H9 (cell line): ENCODE data around the gene SHC4. TPM values are rescaled to one million over a fixed set of nuclear protein-coding genes. Genes with fewer than 3 reads are reported as not detected.

Experiments
- DNase-seq: peaks from one replicate; pipeline ENCODE4 v3.0.0-alpha.2; 2017
- H2AFZ ChIP-seq: one replicate; pipeline ENCODE4 v1.6.1; 2013; ENCODE audit warnings: mild to moderate bottlenecking, low read length, control low read depth, moderate library complexity
- H2AK5ac ChIP-seq: 2 replicates; pipeline ENCODE4 v1.6.1; 2013; ENCODE audit warnings: low read length, control low read depth, mixed read lengths; ENCODE audit not compliant: insufficient read length
- H2BK120ac ChIP-seq: one replicate; pipeline ENCODE4 v1.6.1; 2013; ENCODE audit warnings: low read depth, mild to moderate bottlenecking, low read length, control low read depth, inconsistent platforms; ENCODE audit not compliant: poor library complexity, severe bottlenecking
- H2BK12ac ChIP-seq: 2 replicates; pipeline ENCODE4 v1.6.1; 2013; ENCODE audit warnings: low read length, control low read depth, mixed read lengths, low read depth; ENCODE audit not compliant: insufficient read length
- H2BK15ac ChIP-seq: 2 replicates; pipeline ENCODE4 v1.6.1; 2013; ENCODE audit warnings: low read depth, low read length, control low read depth
- H2BK20ac ChIP-seq: one replicate; pipeline ENCODE4 v1.6.1; 2013; ENCODE audit warnings: low read depth, mild to moderate bottlenecking, low read length, control low read depth, inconsistent platforms; ENCODE audit not compliant: poor library complexity, severe bottlenecking
- H2BK5ac ChIP-seq: 2 replicates; pipeline ENCODE4 v1.6.1; 2013; ENCODE audit warnings: low read length, control low read depth, mixed read lengths; ENCODE audit not compliant: insufficient read length
- H3K14ac ChIP-seq: 2 replicates; pipeline ENCODE4 v1.6.1; 2013; ENCODE audit warnings: low read length, control low read depth; ENCODE audit not compliant: insufficient read depth
- H3K18ac ChIP-seq: 2 replicates; pipeline ENCODE4 v1.6.1; 2013; ENCODE audit warnings: low read depth, mild to moderate bottlenecking, mixed read lengths, low read length, control low read depth; ENCODE audit not compliant: insufficient read length
- H3K23ac ChIP-seq: 2 replicates; pipeline ENCODE4 v1.6.1; 2013; ENCODE audit warnings: low read length, control low read depth, mixed read lengths, low read depth; ENCODE audit not compliant: insufficient read length
- H3K23me2 ChIP-seq: 2 replicates; pipeline ENCODE4 v1.6.1; 2013; ENCODE audit warnings: low read depth, mild to moderate bottlenecking, mixed read lengths, low read length, control low read depth; ENCODE audit not compliant: insufficient read length, poor library complexity, severe bottlenecking
- H3K27ac ChIP-seq: 2 replicates; pipeline ENCODE4 v1.5.1; 2013; ENCODE audit warnings: low read length, control low read depth, mixed read lengths, low read depth; ENCODE audit not compliant: insufficient read length
- H3K27me3 ChIP-seq: 2 replicates; pipeline ENCODE4 v1.6.1; 2013; ENCODE audit warnings: low read length, control low read depth, inconsistent platforms; ENCODE audit not compliant: insufficient read depth
- H3K4ac ChIP-seq: 2 replicates; pipeline ENCODE4 v1.6.1; 2013; ENCODE audit warnings: low read depth, mild to moderate bottlenecking, control low read depth, inconsistent platforms, low read length, moderate library complexity
- H3K4me1 ChIP-seq: 2 replicates; pipeline ENCODE4 v1.6.1; 2013; ENCODE audit warnings: low read length, control low read depth, inconsistent platforms; ENCODE audit not compliant: insufficient read depth
- H3K4me2 ChIP-seq: 2 replicates; pipeline ENCODE4 v1.6.1; 2013; ENCODE audit warnings: low read length, control low read depth, mixed read lengths; ENCODE audit not compliant: insufficient read length, insufficient read depth
- H3K56ac ChIP-seq: 2 replicates; pipeline ENCODE4 v1.6.1; 2013; ENCODE audit warnings: low read depth, mild to moderate bottlenecking, mixed read lengths, low read length, control low read depth; ENCODE audit not compliant: insufficient read length
- H3K79me1 ChIP-seq: 2 replicates; pipeline ENCODE4 v1.6.1; 2013; ENCODE audit warnings: low read depth, mild to moderate bottlenecking, moderate library complexity, low read length, control low read depth, inconsistent platforms; ENCODE audit not compliant: insufficient read depth, poor library complexity, severe bottlenecking
- H3K79me2 ChIP-seq: 2 replicates; pipeline ENCODE4 v1.6.1; 2013; ENCODE audit warnings: low read length, control low read depth, inconsistent platforms; ENCODE audit not compliant: insufficient read depth
- H3K9ac ChIP-seq: 2 replicates; pipeline ENCODE4 v1.6.1; 2013; ENCODE audit warnings: low read length, control low read depth, mixed read lengths; ENCODE audit not compliant: insufficient read length; ENCODE audit errors: extremely low read depth
- H3K9me3 ChIP-seq: one replicate; pipeline ENCODE4 v1.6.1; 2013; ENCODE audit warnings: low read depth, low read length, inconsistent platforms; ENCODE audit not compliant: control insufficient read depth
- H3T11ph ChIP-seq: one replicate; pipeline ENCODE4 v1.6.1; 2013; ENCODE audit warnings: mild to moderate bottlenecking, low read length, control low read depth, inconsistent platforms
- H4K20me1 ChIP-seq: one replicate; pipeline ENCODE4 v1.6.1; 2013; ENCODE audit not compliant: control insufficient read depth, insufficient read length, insufficient read depth
- H4K5ac ChIP-seq: 2 replicates; pipeline ENCODE4 v1.6.1; 2013; ENCODE audit warnings: low read depth, mild to moderate bottlenecking, mixed read lengths, low read length, control low read depth; ENCODE audit not compliant: insufficient read length
- H4K8ac ChIP-seq: replicated peaks from 2 replicates; pipeline ENCODE4 v1.6.1; 2013; ENCODE audit warnings: low read length, control low read depth, mixed read lengths, low read depth; ENCODE audit not compliant: insufficient read length
- H4K91ac ChIP-seq: 2 replicates; pipeline ENCODE4 v1.6.1; 2013; ENCODE audit warnings: low read depth, mild to moderate bottlenecking, moderate library complexity, mixed read lengths, low read length, control low read depth; ENCODE audit not compliant: insufficient read length
- H3K27ac Mint-ChIP-seq, 3 experiments: 2 replicates in 2 of 3; 3 replicates in 1 of 3; pipeline ENCODE4 v1.8.0; 2020 to 2021; ENCODE audit warnings: mixed read lengths in 3 of 3, mild to moderate bottlenecking in 1 of 3, moderate library complexity in 1 of 3
- H3K27me3 Mint-ChIP-seq: 2 replicates; pipeline ENCODE4 v1.8.0; 2021; ENCODE audit warnings: low read depth, mild to moderate bottlenecking, moderate library complexity, mixed read lengths
- H3K36me3 Mint-ChIP-seq, 3 experiments: 2 replicates in 2 of 3; 3 replicates in 1 of 3; pipeline ENCODE4 v1.8.0; 2020 to 2021; ENCODE audit warnings: low read depth in 3 of 3, mixed read lengths in 3 of 3; ENCODE audit not compliant: insufficient read depth in 1 of 3
- H3K4me1 Mint-ChIP-seq, 2 experiments: 2 replicates each; pipeline ENCODE4 v1.8.0; 2020; ENCODE audit warnings: mixed read lengths in 2 of 2
- H3K4me3 Mint-ChIP-seq, 2 experiments: 2 replicates in 1 of 2; 3 replicates in 1 of 2; pipeline ENCODE4 v1.8.0; 2020 to 2021; ENCODE audit warnings: mild to moderate bottlenecking in 2 of 2, mixed read lengths in 2 of 2, moderate library complexity in 1 of 2
- H3K9me3 Mint-ChIP-seq, 2 experiments: 2 replicates in 1 of 2; 3 replicates in 1 of 2; pipeline ENCODE4 v1.8.0; 2020; ENCODE audit warnings: mild to moderate bottlenecking in 2 of 2, mixed read lengths in 2 of 2, moderate library complexity in 1 of 2
- WGBS: extraction: QIAGEN DNeasy Blood & Tissue Kit; methylation state at CpG from one replicate; pipeline ENCODE4 v1.1.7; 2013; ENCODE audit warnings: missing lambda C conversion rate, low lambda C conversion rate, mixed read lengths; ENCODE audit not compliant: insufficient read length; ENCODE audit errors: extremely low coverage; 5-methylcytosine and 5-hydroxymethylcytosine counted together
- total RNA-seq: library from RNA; stranded (reverse); gene quantifications from 2 replicates; pipeline ENCODE4 v1.2.1, GENCODE V29; 2021
- TF ChIP-seq, protein P1 (sequence below): fragments of 200-600 bp; sonication (generic); conservative IDR thresholded peaks from 3 replicates; pipeline ENCODE4 v1.8.0; 2021; ENCODE audit warnings: antibody characterized with exemption, mild to moderate bottlenecking

SHC4 gene
- total RNA-seq, 1 experiment from 2014 or later, result 0.26 TPM

DNA sequence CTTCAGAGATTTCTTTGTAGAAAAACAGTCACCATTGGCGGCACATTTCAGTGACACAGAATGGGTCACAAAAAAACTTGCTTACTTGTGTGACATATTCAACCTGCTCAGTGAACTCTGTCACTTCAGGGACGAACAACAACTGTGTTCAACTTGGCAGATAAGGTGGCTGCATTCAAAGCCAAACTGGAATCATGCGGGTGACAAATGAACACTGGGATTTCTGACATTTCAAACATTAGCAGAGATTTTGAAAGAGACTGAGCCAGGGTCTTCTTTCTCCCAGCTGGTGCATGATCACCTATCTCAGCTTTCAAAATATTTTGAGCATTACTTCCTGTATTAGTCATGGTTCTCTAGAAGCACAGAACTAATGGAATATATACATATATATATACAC is 87.7 kb downstream of the SHC4 start:
- H4K8ac ChIP-seq, result no peak overlapping the region
- no peak overlapping the region for H3K4me3 Mint-ChIP-seq
- no peak overlapping the region for H4K91ac ChIP-seq
- no peak overlapping the region for H2BK12ac ChIP-seq
- no peaks in the 10 kb centered on the region for H3K4me1 ChIP-seq
- H3T11ph ChIP-seq, result no peak overlapping the region
- H3K14ac ChIP-seq, result no peak overlapping the region
- no peak overlapping the region for H3K56ac ChIP-seq
- H3K4me1 Mint-ChIP-seq, result peaks cover 9 to 22% of the 10 kb centered on the region in 2 experiments
- no peak overlapping the region for H3K4ac ChIP-seq
- H3K18ac ChIP-seq, result no peak overlapping the region
- no peaks in the 10 kb centered on the region for H3K23me2 ChIP-seq
- no peak overlapping the region for H2BK20ac ChIP-seq
- no peak overlapping the region for H4K5ac ChIP-seq
- H2BK120ac ChIP-seq, result no peak overlapping the region
- no CpG with 5 or more reads among the region's 3 CpGs for WGBS
- DNase-seq, result no peak
- no peak overlapping the region for H3K23ac ChIP-seq
- no peaks in the 10 kb centered on the region for H3K9me3 ChIP-seq
- TF ChIP-seq, protein P1, sequence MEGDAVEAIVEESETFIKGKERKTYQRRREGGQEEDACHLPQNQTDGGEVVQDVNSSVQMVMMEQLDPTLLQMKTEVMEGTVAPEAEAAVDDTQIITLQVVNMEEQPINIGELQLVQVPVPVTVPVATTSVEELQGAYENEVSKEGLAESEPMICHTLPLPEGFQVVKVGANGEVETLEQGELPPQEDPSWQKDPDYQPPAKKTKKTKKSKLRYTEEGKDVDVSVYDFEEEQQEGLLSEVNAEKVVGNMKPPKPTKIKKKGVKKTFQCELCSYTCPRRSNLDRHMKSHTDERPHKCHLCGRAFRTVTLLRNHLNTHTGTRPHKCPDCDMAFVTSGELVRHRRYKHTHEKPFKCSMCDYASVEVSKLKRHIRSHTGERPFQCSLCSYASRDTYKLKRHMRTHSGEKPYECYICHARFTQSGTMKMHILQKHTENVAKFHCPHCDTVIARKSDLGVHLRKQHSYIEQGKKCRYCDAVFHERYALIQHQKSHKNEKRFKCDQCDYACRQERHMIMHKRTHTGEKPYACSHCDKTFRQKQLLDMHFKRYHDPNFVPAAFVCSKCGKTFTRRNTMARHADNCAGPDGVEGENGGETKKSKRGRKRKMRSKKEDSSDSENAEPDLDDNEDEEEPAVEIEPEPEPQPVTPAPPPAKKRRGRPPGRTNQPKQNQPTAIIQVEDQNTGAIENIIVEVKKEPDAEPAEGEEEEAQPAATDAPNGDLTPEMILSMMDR, result no peak
- no peak overlapping the region for H3K27ac Mint-ChIP-seq
- H2BK5ac ChIP-seq, result no peak overlapping the region
- H3K9ac ChIP-seq, result no peak overlapping the region
- peaks cover 6% of the 10 kb centered on the region for H3K27me3 Mint-ChIP-seq
- no peak overlapping the region for H2AK5ac ChIP-seq
- peaks cover 0 to 7% (median 0%) of the 10 kb centered on the region in 3 experiments; a peak in 2 of 7 replicates for H3K36me3 Mint-ChIP-seq
- no peaks in the 10 kb centered on the region for H4K20me1 ChIP-seq
- H3K9me3 Mint-ChIP-seq, result no peaks in the 10 kb centered on the region; a peak in 1 of 5 replicates
- no peaks in the 10 kb centered on the region for H3K79me1 ChIP-seq
- no peaks in the 10 kb centered on the region for H3K27me3 ChIP-seq
- H3K79me2 ChIP-seq, result peaks cover 4% of the 10 kb centered on the region; the same call in 1 of the 2 replicates
- no peak overlapping the region for H3K4me2 ChIP-seq
- H2AFZ ChIP-seq, result no peak overlapping the region
- no peak overlapping the region for H3K27ac ChIP-seq
- no peak overlapping the region for H2BK15ac ChIP-seq
